ENCODE results near the gene CHIC2. TPM values are rescaled to one million over a fixed set of nuclear protein-coding genes. Genes with fewer than 3 reads are reported as not detected.

The CHIC2 gene
- total RNA-seq, 2 experiments from 2014 or later = 30.4 to 38.6 TPM

- no peak overlapping the region for H3K27ac ChIP-seq (ENCODE audit: low read depth, low read length, poor library complexity, severe bottlenecking)
- peaks cover 15% of the 10 kb centered on the region for H3K36me3 ChIP-seq (ENCODE audit: insufficient read depth, low read length)
- TF ChIP-seq CTCF (conservative IDR thresholded peaks at IDR 0.05; ENCODE audit: low read length) (no peak), EZH2phosphoT487 (IDR thresholded peaks at IDR 0.05; ENCODE audit: borderline replicate concordance, low read depth, low read length) (no peak)
- POLR2A ChIA-PET = no interaction called here
- no peaks in the 10 kb centered on the region for H3K9me2 ChIP-seq (ENCODE audit: insufficient read depth, low read length)
- intact Hi-C loops (cut with micrococcal nuclease; ENCODE audit: unreplicated experiment) = no loop called here
- H4K20me1 ChIP-seq (ENCODE audit: insufficient read depth, low read length) = no peaks in the 10 kb centered on the region
- no peaks in the 10 kb centered on the region for H3K9me3 ChIP-seq (ENCODE audit: low read length)
- no peak for DNase-seq (ENCODE audit: low spot score)
- CTCF ChIA-PET (ENCODE audit: unreplicated experiment) = no interaction called here
- no peak overlapping the region for H3K4me3 ChIP-seq (ENCODE audit: low read depth, low read length, poor library complexity, severe bottlenecking)
- H3K4me1 ChIP-seq (ENCODE audit: insufficient read depth, low read length, poor library complexity, severe bottlenecking) = no peaks in the 10 kb centered on the region
- no peak overlapping the region for H3K4me2 ChIP-seq (ENCODE audit: low read length)
- no peak overlapping the region for H2AFZ ChIP-seq (ENCODE audit: low read length)
- BruUV-seq (replicated peaks) = no TSS peak
- H3K79me2 ChIP-seq (ENCODE audit: insufficient read depth, low read depth, low read length) = no peaks in the 10 kb centered on the region
These were observed 66.5 kb downstream of the CHIC2 start for GRCh38 chr4:53997898-53998297.

- no peaks in the 10 kb centered on the region for H3K36me3 ChIP-seq (ENCODE audit: insufficient read depth, low read length)
- BruUV-seq (replicated peaks) = no TSS peak
- TF ChIP-seq EZH2phosphoT487 (IDR thresholded peaks at IDR 0.05; ENCODE audit: borderline replicate concordance, low read depth, low read length) = no peak
- no peak for TF ChIP-seq CTCF (conservative IDR thresholded peaks at IDR 0.05; ENCODE audit: low read length)
- no peaks in the 10 kb centered on the region for H4K20me1 ChIP-seq (ENCODE audit: insufficient read depth, low read length)
- POLR2A ChIA-PET = interaction anchor here (0.7 to 1.3 kb wide), 2 partner anchors 10 to 45 kb away, joined by 3 to 6 read pairs; no protein-coding TSS in a partner anchor
- no peaks in the 10 kb centered on the region for H3K9me3 ChIP-seq (ENCODE audit: low read length)
- intact Hi-C loops (cut with micrococcal nuclease; ENCODE audit: unreplicated experiment) = no loop called here
- no peak overlapping the region for H3K4me3 ChIP-seq (ENCODE audit: low read depth, low read length, poor library complexity, severe bottlenecking)
- H3K79me2 ChIP-seq (ENCODE audit: insufficient read depth, low read depth, low read length) = no peaks in the 10 kb centered on the region
- H3K9me2 ChIP-seq (ENCODE audit: insufficient read depth, low read length) = no peaks in the 10 kb centered on the region
- no peak for DNase-seq (ENCODE audit: low spot score)
- no peak overlapping the region for H3K27ac ChIP-seq (ENCODE audit: low read depth, low read length, poor library complexity, severe bottlenecking)
- CTCF ChIA-PET (ENCODE audit: unreplicated experiment) = no interaction called here
- H2AFZ ChIP-seq (ENCODE audit: low read length) = no peak overlapping the region
- no peak overlapping the region for H3K4me2 ChIP-seq (ENCODE audit: low read length)
- H3K4me1 ChIP-seq (ENCODE audit: insufficient read depth, low read length, poor library complexity, severe bottlenecking) = no peaks in the 10 kb centered on the region
These were observed 69.9 kb downstream of the CHIC2 start for GRCh38 chr4:53994382-53995102.

GRCh38 chr4:53992785-53993184 lies 71.6 kb downstream of the CHIC2 start:
- POLR2A ChIA-PET = interaction anchor here (0.7 kb wide), 1 partner anchor 27 kb away, joined by 3 read pairs; no protein-coding TSS in a partner anchor
- DNase-seq (ENCODE audit: low spot score) = no peak
- intact Hi-C loops (cut with micrococcal nuclease; ENCODE audit: unreplicated experiment) = no loop called here
- Histone ChIP-seq H2AFZ (ENCODE audit: low read length) (no peak overlapping the region), H3K4me2 (ENCODE audit: low read length) (no peak overlapping the region), H3K9me3 (ENCODE audit: low read length) (no peaks in the 10 kb centered on the region), H3K27ac (ENCODE audit: low read depth, low read length, poor library complexity, severe bottlenecking) (no peak overlapping the region), H3K4me3 (ENCODE audit: low read depth, low read length, poor library complexity, severe bottlenecking) (no peak overlapping the region), H3K36me3 (ENCODE audit: insufficient read depth, low read length) (no peaks in the 10 kb centered on the region), H3K4me1 (ENCODE audit: insufficient read depth, low read length, poor library complexity, severe bottlenecking) (no peaks in the 10 kb centered on the region), H3K79me2 (ENCODE audit: insufficient read depth, low read depth, low read length) (no peaks in the 10 kb centered on the region), H4K20me1 (ENCODE audit: insufficient read depth, low read length) (no peaks in the 10 kb centered on the region), H3K9me2 (ENCODE audit: insufficient read depth, low read length) (no peaks in the 10 kb centered on the region)
- CTCF ChIA-PET (ENCODE audit: unreplicated experiment) = no interaction called here
- TF ChIP-seq CTCF (conservative IDR thresholded peaks at IDR 0.05; ENCODE audit: low read length) (no peak), EZH2phosphoT487 (IDR thresholded peaks at IDR 0.05; ENCODE audit: borderline replicate concordance, low read depth, low read length) (no peak)
- BruUV-seq (replicated peaks) = no TSS peak
